HG02970 (cell line): Measurements from ENCODE around the gene GLI3.

Experiments used
- ATAC-seq: cut with Tn5 transposase; IDR thresholded peaks from one replicate; pipeline ENCODE4 v1.9.1; 2021; ENCODE audit warnings: mild to moderate bottlenecking, moderate library complexity, moderate number of reproducible peaks; ENCODE audit not compliant: unreplicated experiment, low FRiP score

GLI3 gene

DNA sequence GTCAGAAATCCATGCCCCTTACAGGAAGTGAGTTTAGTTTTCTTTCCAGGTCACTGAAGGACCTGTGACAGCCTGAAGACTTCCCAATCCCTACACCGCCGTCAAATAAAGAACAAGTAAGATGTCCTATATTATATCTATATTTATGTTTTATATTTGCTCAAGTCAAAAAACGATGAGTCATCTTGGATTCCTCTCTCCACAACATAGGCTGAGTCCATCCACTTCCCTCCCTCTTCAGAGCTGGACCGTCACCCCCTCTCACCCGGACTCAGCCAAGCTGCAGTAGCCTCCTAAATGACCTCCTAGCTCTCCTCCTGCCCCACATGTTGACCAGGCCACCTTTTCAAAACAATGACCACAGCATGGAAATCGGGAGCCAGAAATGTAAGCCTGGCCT lies 53.5 kb downstream of the GLI3 start:
- ATAC-seq = no peak

DNA sequence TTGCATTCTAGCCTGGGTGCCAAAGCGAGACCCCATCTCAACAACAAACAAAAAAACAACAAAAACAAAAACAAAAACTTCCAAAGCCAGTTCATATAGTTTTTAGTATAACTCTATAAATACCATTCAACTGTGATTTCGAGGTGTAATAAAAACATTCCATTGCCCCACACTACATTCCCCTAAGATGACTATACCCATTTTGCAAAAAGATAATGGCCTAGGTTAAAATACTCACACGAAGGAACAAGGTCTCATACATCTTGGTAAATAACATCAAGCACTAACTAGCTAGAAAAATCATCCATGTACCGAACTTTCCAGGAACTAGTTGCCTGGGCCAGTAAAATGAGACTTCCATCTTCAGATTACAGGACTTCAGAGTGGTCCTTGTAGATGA lies 55.4 kb downstream of the GLI3 start:
- no peak for ATAC-seq

DNA sequence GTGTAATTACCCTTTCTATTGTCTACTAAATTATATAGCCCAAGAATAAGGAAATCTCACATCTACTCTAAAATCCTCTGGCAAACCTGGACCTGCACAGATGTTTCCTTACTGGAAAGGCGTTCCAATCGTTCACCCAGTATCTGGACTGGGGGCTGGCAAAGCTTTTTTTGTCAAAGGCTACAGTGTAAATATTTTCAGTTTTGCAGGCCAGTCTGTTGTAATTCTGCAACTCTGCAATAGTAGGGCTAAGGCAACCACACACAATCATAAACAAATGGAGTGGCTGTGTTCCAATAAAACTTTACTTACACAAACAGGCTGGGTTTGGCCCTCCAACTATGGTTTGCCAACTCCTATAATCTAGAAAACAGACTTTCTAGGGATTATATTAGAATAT lies 56.2 kb downstream of the GLI3 start:
- no peak for ATAC-seq

DNA sequence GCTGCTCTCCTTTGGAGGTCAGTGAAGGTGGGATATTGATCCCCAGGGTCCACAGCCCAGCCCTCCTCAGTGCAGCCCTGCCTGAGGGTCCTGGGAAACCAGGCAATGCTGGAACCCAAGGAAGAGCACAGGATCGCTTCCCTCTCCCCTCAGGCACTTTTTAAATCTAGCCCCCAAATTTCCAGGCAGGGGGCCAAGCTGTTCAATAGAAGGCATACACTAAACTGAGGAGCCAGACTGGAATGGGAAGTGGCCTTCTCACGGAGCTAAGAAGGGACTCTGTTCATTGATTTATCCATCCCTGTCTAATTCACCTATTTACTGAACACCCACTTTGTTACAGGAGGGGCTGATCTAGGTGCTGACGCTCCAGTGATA lies 60.3 kb downstream of the GLI3 start:
- ATAC-seq = no peak

DNA sequence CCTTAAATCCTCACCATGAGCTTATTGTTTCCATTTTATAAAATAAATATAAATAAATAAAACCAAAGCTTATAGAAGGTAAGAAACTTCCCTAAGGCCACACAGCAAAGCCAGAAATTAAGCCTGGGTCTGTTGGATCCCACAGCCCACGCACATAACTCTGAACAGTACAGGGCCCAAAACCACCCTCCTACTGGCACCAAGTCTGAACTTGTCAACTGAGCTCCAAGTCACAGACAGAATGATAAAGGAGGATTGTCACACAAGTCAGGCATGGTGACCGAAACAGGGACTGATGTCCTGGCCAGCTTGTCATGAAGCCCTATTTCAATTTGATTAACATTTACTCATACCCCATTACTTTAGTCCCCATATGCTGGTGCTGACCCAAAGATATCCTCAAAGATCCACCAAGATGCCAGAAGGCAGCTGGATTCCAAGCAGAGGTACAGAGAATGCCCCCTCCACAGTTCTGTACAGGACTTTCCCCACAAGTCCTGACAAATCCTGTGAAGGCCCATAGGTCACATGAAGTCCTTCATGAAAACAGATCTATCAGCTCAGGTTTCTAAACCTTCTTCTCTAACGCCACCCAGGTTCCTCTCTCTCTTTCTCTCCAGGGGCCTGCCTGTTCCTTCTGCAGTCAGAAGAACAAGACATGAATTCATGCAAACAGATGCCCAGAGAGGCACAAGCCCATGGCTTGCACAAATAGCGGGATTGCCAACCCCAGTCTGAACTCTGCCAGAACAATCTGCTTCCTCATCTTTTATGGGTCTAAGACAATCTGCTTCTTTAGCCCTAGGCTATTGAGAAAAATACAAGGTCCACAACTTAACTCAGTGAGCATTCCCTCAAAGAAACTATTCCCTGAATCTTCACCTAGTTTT lies 60.9 kb downstream of the GLI3 start:
- ATAC-seq = no peak

DNA sequence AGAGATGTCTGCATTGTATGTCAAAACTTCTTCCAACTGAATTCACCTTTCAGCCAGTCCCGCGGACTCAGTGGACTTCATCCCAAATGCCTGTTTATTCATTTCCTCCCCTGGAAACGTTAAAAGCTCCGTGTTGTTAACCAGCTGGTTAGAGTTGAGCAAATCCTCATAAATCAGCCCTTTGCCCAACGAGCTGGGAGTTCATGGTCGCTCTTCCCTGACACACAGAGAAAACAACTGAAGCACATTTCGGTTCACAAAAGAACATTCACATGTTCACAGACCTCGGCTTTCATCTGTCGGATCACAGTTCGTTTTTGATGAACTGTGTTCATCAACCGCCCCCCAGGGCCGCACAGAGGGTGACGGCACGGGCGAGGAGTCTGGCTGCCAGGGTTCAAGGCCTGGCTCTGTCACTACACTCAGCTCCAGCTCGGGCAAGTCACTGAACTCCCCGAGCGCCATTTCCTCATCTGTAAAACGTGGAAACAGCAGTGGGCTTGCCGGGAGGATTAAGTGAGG lies 62.6 kb downstream of the GLI3 start:
- no peak for ATAC-seq

DNA sequence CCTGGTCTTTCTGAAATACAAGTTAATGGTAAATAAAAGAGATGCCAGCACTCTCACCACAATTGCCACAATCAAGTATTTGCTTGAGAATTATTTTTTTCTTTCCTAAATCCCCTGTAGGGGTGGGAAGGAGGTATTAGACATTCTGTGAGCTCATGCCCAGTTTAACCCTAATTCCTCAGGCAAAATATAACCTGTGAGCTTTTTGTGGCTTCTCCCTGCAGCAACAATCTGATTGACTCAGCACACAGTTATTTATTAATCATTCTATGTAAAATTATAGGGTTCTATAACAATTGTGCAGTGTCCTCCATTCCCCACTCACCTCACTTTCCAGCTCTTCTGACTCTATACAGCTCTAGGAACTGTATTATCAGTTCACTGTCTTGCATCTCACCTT lies 66.3 kb downstream of the GLI3 start:
- ATAC-seq = no peak

DNA sequence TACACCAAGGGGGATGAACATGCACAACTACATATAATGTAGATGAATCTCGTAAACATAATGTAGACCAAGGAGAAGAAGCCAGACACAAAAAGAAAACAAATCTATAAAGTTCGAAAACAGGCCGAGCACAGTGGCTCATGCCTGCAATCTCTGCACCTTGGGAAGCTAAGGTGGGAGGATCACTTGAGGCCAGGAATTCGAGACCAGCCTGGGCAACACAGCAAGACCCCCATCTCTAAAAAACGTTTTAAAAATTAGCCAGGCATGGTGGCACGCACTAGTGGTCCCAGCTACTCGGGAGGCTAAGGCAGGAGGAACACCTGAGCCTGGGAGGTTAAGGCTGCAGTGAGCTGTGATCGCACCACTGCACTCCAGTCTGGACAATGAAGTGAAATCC lies 68.5 kb downstream of the GLI3 start:
- no peak for ATAC-seq

DNA sequence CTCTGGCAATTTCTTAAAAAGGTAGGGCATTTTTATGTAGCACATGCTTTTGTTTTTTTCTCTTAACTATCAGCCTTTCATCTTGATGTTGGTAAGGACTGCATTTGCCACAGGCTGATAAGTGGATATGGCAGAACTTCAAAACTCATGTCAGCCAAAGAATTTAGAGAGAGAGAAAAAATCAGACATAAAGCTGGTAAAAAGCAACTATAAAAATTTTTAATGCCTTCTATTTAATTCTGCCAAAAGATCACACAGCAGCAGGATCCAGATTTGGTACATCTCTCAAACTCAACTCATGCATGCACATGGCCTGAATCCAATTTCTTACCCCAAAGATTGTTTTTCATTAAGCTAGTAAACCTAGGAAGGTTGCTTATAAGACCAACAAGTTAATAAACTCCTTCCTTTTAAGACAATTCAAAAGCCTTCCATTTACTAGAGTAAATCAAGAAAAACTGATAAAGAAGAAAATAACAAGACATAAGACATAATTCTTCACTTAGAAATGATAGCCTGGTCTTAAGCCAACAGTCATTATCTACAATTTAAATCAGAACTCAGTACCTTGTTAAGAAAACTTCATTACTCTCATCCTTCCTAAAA lies 69.3 kb downstream of the GLI3 start:
- ATAC-seq = no peak

DNA sequence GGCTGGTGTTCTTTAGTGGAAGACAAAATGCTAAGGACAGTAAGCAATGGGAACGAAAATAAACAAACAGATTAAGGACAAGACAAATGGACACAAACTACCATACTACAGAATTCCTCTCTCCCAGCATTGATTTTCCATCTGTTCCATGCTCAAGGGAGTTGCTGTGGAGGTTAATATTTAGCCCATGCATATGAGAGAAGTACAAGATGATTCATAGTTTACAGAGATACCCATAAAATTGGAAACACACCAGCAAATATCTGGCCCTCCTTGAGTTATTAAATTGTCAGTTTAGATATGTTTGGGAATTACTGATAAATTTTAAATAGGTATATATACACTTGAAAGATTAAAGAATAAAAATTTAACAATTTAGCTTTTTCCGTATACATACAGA lies 69.8 kb downstream of the GLI3 start:
- ATAC-seq = no peak

DNA sequence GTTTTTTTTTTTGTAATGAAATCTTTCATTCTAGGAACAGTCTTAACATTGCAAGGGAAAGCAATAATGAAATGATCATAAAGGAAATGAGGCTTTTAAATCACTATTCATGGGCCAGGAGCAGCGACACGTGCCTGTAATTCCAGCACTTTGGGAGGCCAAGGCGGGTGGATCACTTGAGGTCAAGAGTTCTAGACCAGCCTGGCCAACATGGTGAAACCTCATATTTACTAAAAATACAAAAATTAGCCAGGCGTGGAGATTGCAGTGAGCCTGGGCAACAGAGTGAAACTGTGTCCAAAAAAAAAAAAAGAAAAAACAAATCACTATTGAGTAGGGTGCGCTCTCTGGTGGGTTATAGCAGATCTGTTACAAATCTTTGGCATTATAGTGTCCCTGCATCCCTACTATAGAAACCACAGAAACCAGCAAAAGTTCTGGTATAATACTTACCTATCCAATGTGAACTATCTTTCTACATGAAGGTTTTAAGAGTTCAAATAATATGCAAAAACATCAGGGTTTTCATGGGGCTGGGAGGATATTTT lies 72.1 kb downstream of the GLI3 start:
- ATAC-seq = no peak

DNA sequence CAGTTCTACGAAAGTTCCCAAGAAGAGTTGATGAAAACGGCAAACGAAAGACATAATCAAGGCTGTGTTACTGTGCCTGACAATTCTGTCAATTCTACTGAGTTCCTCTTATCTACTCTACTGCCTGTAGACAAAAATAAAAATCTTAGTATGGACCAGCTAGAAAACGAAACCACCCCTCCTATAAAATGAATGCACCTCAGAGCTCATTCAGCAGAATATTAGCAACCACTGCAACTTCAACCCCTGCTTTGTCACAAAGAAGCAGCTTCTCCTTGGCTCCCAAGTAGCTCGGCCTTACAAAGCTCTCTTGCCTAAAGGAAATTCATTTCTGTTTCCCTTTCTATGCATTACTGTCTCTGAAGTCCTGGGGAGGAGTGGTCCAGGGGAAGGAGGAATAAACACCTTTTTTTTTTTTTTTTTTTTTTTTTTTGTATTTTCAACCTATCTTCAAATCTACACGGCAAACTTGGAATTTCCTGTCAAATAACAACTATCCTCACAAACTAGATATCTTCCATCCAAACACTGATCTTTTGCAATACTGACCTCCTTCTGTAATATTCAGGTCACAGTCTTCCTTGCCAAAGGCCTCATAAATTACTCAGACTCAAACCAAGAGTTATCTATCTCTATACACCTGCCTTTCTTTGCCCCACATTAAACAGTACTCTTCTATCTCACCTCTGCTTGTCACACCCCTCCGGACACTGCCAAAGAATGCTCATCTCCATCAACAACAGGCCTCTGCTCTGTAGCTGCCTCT lies 74.3 kb downstream of the GLI3 start:
- ATAC-seq = no peak

DNA sequence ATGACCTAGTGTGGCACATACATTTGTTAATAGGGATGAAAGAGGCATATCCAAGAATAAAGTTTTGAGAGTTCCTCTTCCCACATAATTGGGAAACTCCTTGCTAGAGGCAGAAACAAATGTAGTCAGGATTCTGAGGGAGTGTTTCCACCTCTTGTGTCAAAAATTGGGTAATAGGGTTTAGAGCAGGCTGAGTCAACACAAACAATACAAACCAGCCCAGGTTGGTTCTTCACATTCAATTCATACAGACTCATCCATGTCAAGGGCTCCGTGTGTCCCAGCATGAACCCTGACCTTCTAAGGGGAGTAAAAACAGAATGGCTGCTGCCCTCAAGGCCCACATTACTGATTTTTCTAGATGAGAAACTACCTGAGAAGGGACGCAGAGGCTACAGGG lies 75.3 kb downstream of the GLI3 start:
- no peak for ATAC-seq

DNA sequence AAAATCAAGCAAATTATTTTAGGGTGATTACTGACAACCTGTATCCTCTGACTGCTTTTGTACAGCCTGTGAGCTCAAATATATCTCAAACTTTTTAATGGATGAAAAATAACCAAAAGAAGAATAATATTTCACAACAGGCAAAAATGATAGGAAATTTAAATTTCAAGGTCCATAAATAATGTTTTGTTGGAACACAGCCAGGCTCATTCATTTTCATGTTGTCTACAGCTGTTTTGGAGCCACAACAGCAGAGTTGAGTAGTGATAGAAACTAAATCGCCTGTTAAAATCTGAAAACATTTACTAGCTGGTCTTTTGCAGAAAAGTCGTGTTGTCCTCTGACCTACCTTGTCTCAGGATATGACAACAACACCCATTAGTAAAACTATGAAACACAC lies 75.9 kb downstream of the GLI3 start:
- ATAC-seq = no peak

DNA sequence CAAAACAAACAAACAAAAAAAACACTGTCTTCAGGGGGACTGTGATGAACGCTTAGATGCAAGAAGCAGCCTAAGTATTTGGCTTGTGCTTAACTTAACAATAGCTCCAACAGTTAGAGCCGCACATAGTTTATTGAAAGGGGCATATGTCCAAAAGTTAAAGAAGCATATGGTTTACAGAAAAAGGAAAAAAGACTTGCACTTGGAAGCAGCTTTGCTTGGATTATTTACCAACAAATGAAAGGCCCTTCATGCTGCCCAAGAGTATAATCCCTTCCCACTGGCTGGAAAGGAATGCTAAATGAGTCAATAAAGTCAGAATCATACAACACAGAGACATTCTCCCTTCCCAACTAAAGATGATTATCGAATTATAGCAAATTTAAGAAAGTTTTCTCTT lies 77.9 kb downstream of the GLI3 start:
- no peak for ATAC-seq

DNA sequence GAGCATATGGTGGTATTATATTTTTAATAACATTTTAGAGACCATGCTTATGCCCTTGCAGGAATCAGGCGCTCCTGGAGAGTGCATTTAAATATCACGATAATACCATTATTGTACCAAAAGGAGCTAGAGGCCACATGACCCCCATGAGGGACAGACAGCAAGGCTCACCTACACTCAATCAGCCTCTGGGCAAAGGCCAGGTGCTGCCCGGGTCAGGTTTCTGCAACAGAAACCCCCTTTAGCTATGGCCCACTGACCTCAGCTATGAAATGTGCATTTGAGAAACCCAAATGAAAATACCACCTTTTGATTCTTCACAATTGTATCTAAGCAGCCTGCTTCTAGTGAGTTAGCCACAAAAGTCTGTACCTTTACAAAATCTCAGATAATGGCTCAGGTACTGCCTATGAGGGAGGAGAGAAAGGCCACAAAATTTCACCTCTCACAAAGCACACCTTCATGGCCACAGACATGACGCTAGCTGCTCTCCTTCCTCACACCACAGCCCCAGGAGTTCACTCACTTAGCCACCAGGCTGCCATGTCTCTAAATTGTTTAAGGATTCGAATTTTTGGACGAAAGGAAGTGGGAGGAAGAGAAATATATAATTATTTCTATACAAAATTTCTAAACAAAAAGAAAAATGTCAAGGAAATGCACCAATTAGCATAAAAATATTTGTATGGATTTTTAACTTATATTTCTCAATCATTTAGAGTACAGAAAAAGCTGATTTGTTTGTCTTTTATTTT lies 79.9 kb downstream of the GLI3 start:
- no peak for ATAC-seq

DNA sequence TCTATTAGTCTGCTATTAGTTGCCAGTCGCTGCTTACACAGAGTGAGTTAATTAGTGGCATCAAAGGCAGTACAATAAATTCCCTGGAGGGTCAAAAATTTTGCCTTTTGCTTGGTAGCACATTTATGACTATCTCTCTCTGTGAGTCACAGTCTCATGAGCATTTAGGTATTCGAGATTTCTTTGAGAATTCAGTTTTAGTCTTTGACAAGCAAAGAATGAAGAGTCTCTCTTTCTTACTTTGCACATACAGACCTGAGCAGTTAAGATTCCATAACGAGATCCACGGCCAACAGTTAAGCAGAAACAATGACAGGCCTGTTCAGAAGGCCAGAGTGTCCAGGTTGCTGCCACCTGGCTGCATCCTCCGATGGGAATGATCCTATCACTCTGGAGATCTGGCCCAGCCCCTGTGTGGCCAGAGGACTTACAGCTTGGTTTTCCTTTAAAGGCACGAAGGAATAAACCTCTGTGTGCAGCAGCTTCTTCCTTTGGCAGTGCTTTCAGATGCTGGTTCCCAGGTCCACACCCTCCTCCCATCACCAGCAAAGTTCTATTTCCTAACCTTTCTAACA lies 80.6 kb downstream of the GLI3 start:
- ATAC-seq = no peak

DNA sequence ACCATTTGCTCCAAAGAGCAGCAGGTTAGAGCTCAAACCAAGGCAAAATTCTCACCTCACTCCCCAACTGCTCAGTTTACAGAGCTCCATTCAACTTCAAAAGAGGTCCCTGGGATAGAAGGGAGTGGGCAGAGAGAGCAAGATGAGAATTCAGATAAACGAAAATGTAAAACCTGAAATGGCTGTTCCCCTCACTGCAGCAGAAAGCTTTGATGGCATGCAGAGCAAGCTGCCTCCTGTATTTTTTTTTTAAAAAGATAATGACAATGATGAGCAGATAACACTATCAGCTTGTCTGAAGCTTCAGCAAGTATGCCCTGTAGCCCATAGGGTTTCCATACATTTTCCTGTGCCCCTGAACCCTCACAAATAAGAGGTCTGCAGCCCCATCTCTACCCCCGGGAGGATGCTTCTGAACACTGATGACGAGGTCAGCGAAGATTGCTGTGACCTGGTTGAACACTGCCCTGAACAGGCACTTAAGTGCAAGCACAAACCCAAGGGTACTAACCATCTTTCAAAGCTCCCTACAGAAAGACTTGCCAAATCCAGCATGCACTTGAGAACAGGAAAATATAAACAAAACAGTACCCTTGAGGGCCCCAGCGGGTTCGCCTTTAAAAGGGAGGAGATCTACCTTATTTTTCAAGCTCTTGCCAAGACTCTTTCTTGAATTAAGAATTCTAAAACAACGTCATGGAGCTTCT lies 81.3 kb downstream of the GLI3 start:
- ATAC-seq = no peak

DNA sequence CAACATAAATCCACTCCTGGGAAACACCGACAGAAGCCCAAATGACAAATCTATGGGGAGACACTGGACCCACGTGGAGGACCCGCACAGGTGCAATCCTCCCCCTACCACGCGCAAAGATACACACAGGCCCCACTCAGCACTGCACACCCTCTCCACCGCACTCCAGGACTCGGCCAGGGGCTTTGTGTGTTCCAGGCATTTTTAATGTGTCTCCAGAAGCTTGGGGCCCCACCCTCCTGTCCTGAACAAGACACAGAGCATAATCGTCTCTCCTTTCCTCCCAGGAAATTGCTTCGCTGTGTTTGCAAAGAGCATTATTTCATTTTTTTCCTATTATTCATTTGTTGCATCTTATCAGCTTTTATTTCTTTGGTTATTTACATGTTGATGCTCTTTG lies 82.8 kb downstream of the GLI3 start:
- no peak for ATAC-seq
